Measurements from ENCODE around the gene ABHD15. TPM values are rescaled to one million over a fixed set of nuclear protein-coding genes. Genes with fewer than 3 reads are reported as not detected.

The ABHD15 gene
- total RNA-seq, 2 donors from 2014 or later = 9.2 to 11.9 TPM

DNA sequence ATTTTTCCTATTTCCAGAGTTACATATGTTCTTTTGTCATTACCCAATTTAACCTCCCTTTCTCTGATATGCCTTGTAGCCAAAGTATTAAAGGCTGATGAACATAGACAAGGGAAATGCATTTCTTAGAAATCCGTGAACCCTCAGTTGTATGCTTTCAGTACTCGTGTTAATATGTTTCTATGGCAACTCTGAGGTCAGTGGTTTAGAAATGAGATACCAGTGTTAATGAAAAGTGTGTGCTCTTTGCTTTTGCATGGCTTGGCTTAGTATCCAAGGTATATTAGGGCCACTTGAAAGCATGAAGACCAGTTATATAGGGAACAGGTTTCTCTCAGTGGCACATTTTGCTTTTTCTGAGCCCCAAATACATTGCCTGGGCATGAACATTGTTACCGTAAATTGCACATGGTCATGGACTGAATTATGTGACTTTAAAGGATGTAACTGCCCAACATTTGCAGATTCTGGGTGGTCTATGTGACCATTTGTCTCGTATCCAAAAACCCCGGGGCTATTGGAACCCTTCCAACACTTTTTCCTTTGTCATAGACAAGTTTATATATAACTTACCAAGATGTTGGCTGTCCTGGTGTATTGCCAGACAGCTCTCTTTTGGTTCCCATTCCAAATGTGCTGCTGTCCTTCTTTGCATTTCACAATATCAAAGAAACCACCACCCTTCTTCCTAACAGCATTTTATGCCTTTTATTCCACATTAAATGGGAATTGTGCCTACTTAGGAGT, 17.5 kb downstream of the ABHD15 start:
- no peak for DNase-seq
- ATAC-seq = peak; percentile 34
- TF ChIP-seq, protein P1, sequence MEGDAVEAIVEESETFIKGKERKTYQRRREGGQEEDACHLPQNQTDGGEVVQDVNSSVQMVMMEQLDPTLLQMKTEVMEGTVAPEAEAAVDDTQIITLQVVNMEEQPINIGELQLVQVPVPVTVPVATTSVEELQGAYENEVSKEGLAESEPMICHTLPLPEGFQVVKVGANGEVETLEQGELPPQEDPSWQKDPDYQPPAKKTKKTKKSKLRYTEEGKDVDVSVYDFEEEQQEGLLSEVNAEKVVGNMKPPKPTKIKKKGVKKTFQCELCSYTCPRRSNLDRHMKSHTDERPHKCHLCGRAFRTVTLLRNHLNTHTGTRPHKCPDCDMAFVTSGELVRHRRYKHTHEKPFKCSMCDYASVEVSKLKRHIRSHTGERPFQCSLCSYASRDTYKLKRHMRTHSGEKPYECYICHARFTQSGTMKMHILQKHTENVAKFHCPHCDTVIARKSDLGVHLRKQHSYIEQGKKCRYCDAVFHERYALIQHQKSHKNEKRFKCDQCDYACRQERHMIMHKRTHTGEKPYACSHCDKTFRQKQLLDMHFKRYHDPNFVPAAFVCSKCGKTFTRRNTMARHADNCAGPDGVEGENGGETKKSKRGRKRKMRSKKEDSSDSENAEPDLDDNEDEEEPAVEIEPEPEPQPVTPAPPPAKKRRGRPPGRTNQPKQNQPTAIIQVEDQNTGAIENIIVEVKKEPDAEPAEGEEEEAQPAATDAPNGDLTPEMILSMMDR (IDR thresholded peaks at IDR 0.05) = no peak
- no peak for TF ChIP-seq POLR2A (IDR thresholded peaks at IDR 0.05)
- Histone ChIP-seq H3K4me1 (peaks cover 7% of the 10 kb centered on the region), H3K9me3 (no peaks in the 10 kb centered on the region), H3K27me3 (no peaks in the 10 kb centered on the region), H3K4me3 (no peak overlapping the region), H3K36me3 (replicated peaks in 1 of 2; ENCODE audit: insufficient read depth in 1 of 2, low read depth in 2 of 2) (no peaks in the 10 kb centered on the region), H3K27ac (no peak overlapping the region)
- intact Hi-C loops (cut with DNase I) = no loop called here
- WGBS, 2 donors = 26 to 30% methylated on average over 5 of the region's 5 CpGs

DNA sequence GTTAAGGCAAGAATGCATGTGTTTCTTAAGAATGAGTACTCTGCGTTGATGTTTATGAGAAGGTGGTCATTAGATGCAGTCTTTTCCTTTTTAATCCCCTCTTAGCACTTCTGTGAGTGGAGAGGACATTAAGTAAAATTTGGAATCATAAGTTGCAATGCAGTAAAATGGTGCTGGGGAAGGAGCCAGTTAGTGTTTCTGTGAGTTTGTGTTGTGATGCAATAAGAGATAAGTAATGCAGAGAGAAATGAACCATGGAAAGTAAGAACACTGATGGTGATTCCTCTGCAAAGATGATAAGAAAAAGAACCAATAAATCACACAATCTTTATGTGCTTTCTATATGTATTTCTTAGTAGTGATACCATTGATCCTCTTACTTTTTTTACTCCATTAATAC, 20.0 kb downstream of the ABHD15 start:
- ATAC-seq = no peak
- Histone ChIP-seq H3K36me3 (replicated peaks in 1 of 2; ENCODE audit: insufficient read depth in 1 of 2, low read depth in 2 of 2) (peaks cover 4 to 9% of the 10 kb centered on the region in 2 donors), H3K27me3 (no peaks in the 10 kb centered on the region), H3K4me1 (peaks cover 7% of the 10 kb centered on the region), H3K4me3 (no peak overlapping the region), H3K27ac (no peak overlapping the region), H3K9me3 (no peaks in the 10 kb centered on the region)
- intact Hi-C loops (cut with DNase I) = no loop called here
- WGBS, 2 donors = 95 to 97% methylated on average over 1 of the region's 1 CpG
- TF ChIP-seq, protein P1 (IDR thresholded peaks at IDR 0.05) = no peak
- TF ChIP-seq POLR2A (IDR thresholded peaks at IDR 0.05) = no peak
- DNase-seq = no peak

DNA sequence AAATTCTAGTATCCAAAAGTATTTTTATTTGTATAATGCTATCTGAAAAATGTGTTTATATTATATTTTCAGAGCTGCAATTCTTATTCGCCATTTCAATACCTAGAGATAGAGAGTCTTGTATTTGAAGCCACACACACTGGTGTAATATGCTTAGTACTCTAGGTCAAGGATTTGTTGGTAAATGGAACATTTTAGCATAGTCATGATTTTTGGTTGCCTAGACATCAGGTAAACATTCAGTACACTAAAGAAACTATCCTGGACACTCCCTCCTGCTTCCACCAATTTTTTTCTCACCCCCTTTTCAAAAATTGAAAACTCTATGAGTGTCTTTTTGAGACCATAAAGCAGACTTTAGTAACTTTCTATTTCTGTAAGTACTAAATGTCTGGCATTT, 20.8 kb downstream of the ABHD15 start:
- DNase-seq (no peak), ATAC-seq (peak; percentile 86)
- no peaks in the 10 kb centered on the region for H3K27me3 ChIP-seq
- peaks cover 4 to 9% of the 10 kb centered on the region in 2 donors for H3K36me3 ChIP-seq (replicated peaks in 1 of 2; ENCODE audit: insufficient read depth in 1 of 2, low read depth in 2 of 2)
- intact Hi-C loops (cut with DNase I) = no loop called here
- no peak overlapping the region for H3K4me3 ChIP-seq
- H3K27ac ChIP-seq = no peak overlapping the region
- H3K9me3 ChIP-seq = no peaks in the 10 kb centered on the region
- WGBS, 2 donors = 53 to 60% methylated on average over 1 of the region's 1 CpG
- TF ChIP-seq, protein P1 (IDR thresholded peaks at IDR 0.05) = no peak
- TF ChIP-seq POLR2A (IDR thresholded peaks at IDR 0.05) = no peak
- peaks cover 7% of the 10 kb centered on the region for H3K4me1 ChIP-seq

DNA sequence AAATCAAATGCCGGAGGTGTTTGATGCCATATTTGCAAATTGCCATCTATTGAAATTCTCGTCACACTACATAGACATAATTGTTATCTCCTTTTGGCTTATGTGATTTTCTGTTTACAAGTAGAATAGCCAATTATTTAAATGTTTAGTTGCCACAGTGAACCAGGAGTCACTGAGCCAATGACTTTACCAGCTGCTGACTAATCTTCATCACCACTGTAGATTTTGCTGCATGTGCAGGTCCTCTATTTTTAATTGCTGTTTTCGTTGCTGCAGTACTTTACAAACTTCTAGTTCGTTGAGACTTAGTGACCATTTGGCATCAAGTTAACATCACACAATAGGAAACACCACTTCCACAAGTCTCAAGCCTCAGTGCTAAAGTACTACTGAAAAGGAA, 22.8 kb downstream of the ABHD15 start:
- Histone ChIP-seq H3K4me1 (peaks cover 2% of the 10 kb centered on the region), H3K36me3 (replicated peaks in 1 of 2; ENCODE audit: insufficient read depth in 1 of 2, low read depth in 2 of 2) (peaks cover 4 to 9% of the 10 kb centered on the region in 2 donors), H3K4me3 (no peak overlapping the region), H3K27me3 (no peaks in the 10 kb centered on the region), H3K27ac (no peak overlapping the region), H3K9me3 (no peaks in the 10 kb centered on the region)
- ATAC-seq = no peak
- intact Hi-C loops (cut with DNase I) = no loop called here
- TF ChIP-seq, protein P1 (IDR thresholded peaks at IDR 0.05) = no peak
- no peak for TF ChIP-seq POLR2A (IDR thresholded peaks at IDR 0.05)
- 84 to 92% methylated on average over 4 of the region's 4 CpGs for WGBS, 2 donors
- DNase-seq = no peak

DNA sequence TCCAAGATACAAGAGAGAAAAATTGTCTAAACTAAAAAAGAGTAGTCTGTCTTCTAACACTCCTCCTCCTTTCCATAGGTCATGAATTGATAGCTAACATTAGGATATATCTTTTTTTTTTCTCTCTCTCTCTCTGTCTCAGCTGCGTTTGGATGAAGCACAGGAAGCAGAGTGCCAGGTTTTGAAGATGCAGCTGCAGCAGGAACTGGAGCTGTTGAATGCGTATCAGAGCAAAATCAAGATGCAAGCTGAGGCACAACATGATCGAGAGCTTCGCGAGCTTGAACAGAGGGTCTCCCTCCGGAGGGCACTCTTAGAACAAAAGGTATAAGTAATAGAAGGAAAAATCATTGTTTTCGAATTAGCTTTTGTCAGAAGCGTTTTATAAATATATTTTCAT, 32.9 kb downstream of the ABHD15 start:
- Histone ChIP-seq H3K27ac (no peak overlapping the region), H3K4me1 (no peaks in the 10 kb centered on the region), H3K9me3 (no peaks in the 10 kb centered on the region), H3K4me3 (no peak overlapping the region), H3K27me3 (no peaks in the 10 kb centered on the region), H3K36me3 (replicated peaks in 1 of 2; ENCODE audit: insufficient read depth in 1 of 2, low read depth in 2 of 2) (peaks cover 5 to 20% of the 10 kb centered on the region in 2 donors)
- 92% methylated on average over 8 of the region's 8 CpGs for WGBS, 2 donors
- no peak for TF ChIP-seq POLR2A (IDR thresholded peaks at IDR 0.05)
- TF ChIP-seq, protein P1 (IDR thresholded peaks at IDR 0.05) = no peak
- DNase-seq (no peak), ATAC-seq (no peak)
- intact Hi-C loops (cut with DNase I) = loop anchor here (10.0 kb wide), 1 partner anchor 159 kb away; no protein-coding TSS in a partner anchor
